Adrenal gland (tissue), 12 donors: ENCODE measurements around the gene VWA5B1. TPM values are rescaled to one million over a fixed set of nuclear protein-coding genes. Genes with fewer than 3 reads are reported as not detected.

ENCODE experiments used
- DNase-seq, 7 donors: peaks; one replicate each; pipeline ENCODE4 v3.0.0-alpha.2; 2019 to 2020
- H3K27ac ChIP-seq, 5 donors: fragments of 200-600 bp; sonication (generic) in 4 of 5; 1 replicate in 3 of 5; 2 replicates in 2 of 5; pipeline versions ENCODE4 v1.5.1 to v1.8.0; 2016 to 2020; ENCODE audit warnings: mild to moderate bottlenecking in 1 of 5
- H3K27me3 ChIP-seq: fragments of 200-600 bp; 2 replicates; pipeline ENCODE4 v1.8.0; 2021
- H3K36me3 ChIP-seq, 2 donors: fragments of 200-600 bp; replicated peaks in 1 of 2; 1 replicate in 1 of 2; 2 replicates in 1 of 2; pipeline versions ENCODE4 v1.5.1 to v1.8.0; 2018 to 2022
- H3K4me1 ChIP-seq, 2 donors: fragments of 200-600 bp; replicated peaks in 1 of 2; 1 replicate in 1 of 2; 2 replicates in 1 of 2; pipeline versions ENCODE4 v1.5.1 to v1.8.0; 2018 to 2021
- H3K4me3 ChIP-seq, 4 donors: fragments of 200-600 bp; sonication (generic) in 3 of 4; one replicate each; pipeline ENCODE4 v1.5.1; 2016 to 2018
- H3K9me3 ChIP-seq, 3 donors: fragments of 200-600 bp; sonication (generic) in 1 of 3; replicated peaks in 1 of 3; 1 replicate in 2 of 3; 2 replicates in 1 of 3; pipeline versions ENCODE4 v1.5.1 to v1.8.0; 2016 to 2021
- CTCF ChIP-seq, 6 experiments: fragments of 450-650 bp in 4 of 6; fragments of 200-600 bp in 2 of 6; sonication (generic) in 1 of 6; IDR thresholded peaks; 1 replicate in 5 of 6; 2 replicates in 1 of 6; pipeline versions ENCODE4 v1.5.1 to v1.8.0; 2016 to 2021; ENCODE audit warnings: antibody characterized with exemption in 6 of 6, mild to moderate bottlenecking in 2 of 6, moderate library complexity in 1 of 6
- POLR2A ChIP-seq, 2 donors: fragments of 450-650 bp; IDR thresholded peaks; one replicate each; pipeline ENCODE4 v1.6.1; 2017; ENCODE audit warnings: antibody characterized with exemption in 2 of 2, mild to moderate bottlenecking in 2 of 2, moderate library complexity in 1 of 2
- WGBS, 4 donors: extraction: QIAGEN DNeasy Blood & Tissue Kit in 2 of 4; methylation state at CpG; one replicate each; pipeline versions ENCODE4 v1.1.5 to v1.1.7; 2013 to 2017; 5-methylcytosine and 5-hydroxymethylcytosine counted together
- intact Hi-C, 2 donors: fragments of 100-400 bp; cut with DNase I; formaldehyde crosslinking; loops; one replicate each; pipeline versions ENCODE4 v1.14.1 to v1.15.0; 2022 to 2023
- polyA plus RNA-seq, 3 donors: library from polyadenylated mRNA; stranded (reverse); fragments of 200-250 nt in 2 of 3; fragments of 350-450 nt in 1 of 3; fragmentation: Illumina TruSeq in 1 of 3; extraction: RNeasy Lipid Tissue Mini Kit (QIAGEN cat#74804) in 1 of 3; gene quantifications; one replicate each; pipeline ENCODE4 v1.2.3, GENCODE V29; 2013 to 2014
- total RNA-seq, 9 donors: library from RNA; depleted of rRNA in 4 of 9; stranded (reverse); fragments of >200 nt in 4 of 9; fragments of 120-200 nt in 1 of 9; fragmentation: NEBNext Ultra II Directional in 1 of 9; extraction: Animal tissue kit (Norgen Biotek cat#: 25700) in 1 of 9; gene quantifications; one replicate each; pipeline versions ENCODE4 v1.1.0 to v1.2.4, GENCODE V29; 2013 to 2023
- donor health status: healthy with polysubstance abuse.
- donor health status: Bipolar disorder and iron deficiency.
- donor health status: DM: yes; HTN: yes; CAD: no.
- donor health status: DM: no; HTN: no; CAD: no.
- donor health status: DM: no; HTN: no; CAD: no.
- donor health status: DM: yes; HTN: yes; CAD: no.

VWA5B1 gene
- total and polyA plus RNA-seq, 12 donors = 0.07 to 2.5 (median 0.26) TPM; not detected in 5

GRCh38 chr1:20261095-20261494 is 29.6 kb upstream of the VWA5B1 start:
- 83 to 100% (median 95%) methylated on average over 4 to 5 of the region's 5 CpGs for WGBS, 4 donors
- H3K4me3 ChIP-seq = no peak overlapping the region
- no peak for TF ChIP-seq CTCF (IDR thresholded peaks at IDR 0.05)
- no peak for TF ChIP-seq POLR2A (IDR thresholded peaks at IDR 0.05)
- no peaks in the 10 kb centered on the region for H3K4me1 ChIP-seq
- no peak for DNase-seq
- H3K27me3 ChIP-seq = no peaks in the 10 kb centered on the region
- H3K27ac ChIP-seq = no peak overlapping the region
- intact Hi-C loops = no loop called here
- H3K36me3 ChIP-seq = no peaks in the 10 kb centered on the region
- H3K9me3 ChIP-seq = no peaks in the 10 kb centered on the region

- H3K36me3 ChIP-seq = no peaks in the 10 kb centered on the region
- 83 to 86% (median 84%) methylated on average over 7 to 8 of the region's 8 CpGs for WGBS, 4 donors
- DNase-seq = no peak
- H3K9me3 ChIP-seq = no peaks in the 10 kb centered on the region
- H3K27ac ChIP-seq = no peak overlapping the region
- no peaks in the 10 kb centered on the region for H3K4me1 ChIP-seq
- no peaks in the 10 kb centered on the region for H3K27me3 ChIP-seq
- intact Hi-C loops = no loop called here
- TF ChIP-seq POLR2A (IDR thresholded peaks at IDR 0.05) (no peak), CTCF (IDR thresholded peaks at IDR 0.05) (no peak)
- H3K4me3 ChIP-seq = no peak overlapping the region
Observed at GRCh38 chr1:20262810-20263534, 27.7 kb upstream of the VWA5B1 start.

- H3K27me3 ChIP-seq = no peaks in the 10 kb centered on the region
- TF ChIP-seq POLR2A (IDR thresholded peaks at IDR 0.05) (no peak), CTCF (IDR thresholded peaks at IDR 0.05) (no peak)
- intact Hi-C loops = no loop called here
- DNase-seq = no peak
- H3K36me3 ChIP-seq = no peaks in the 10 kb centered on the region
- H3K4me3 ChIP-seq = no peak overlapping the region
- 67 to 79% (median 73%) methylated on average over 4 of the region's 4 CpGs for WGBS, 4 donors
- no peak overlapping the region for H3K27ac ChIP-seq
- no peaks in the 10 kb centered on the region for H3K9me3 ChIP-seq
- no peaks in the 10 kb centered on the region for H3K4me1 ChIP-seq
Observed at GRCh38 chr1:20265250-20265649, 25.4 kb upstream of the VWA5B1 start.

GRCh38 chr1:20266141-20266540 is 24.5 kb upstream of the VWA5B1 start:
- WGBS, 4 donors = 71 to 91% (median 81%) methylated on average over 8 of the region's 8 CpGs
- no peak for TF ChIP-seq CTCF (IDR thresholded peaks at IDR 0.05)
- TF ChIP-seq POLR2A (IDR thresholded peaks at IDR 0.05) = no peak
- Histone ChIP-seq H3K27me3 (no peaks in the 10 kb centered on the region), H3K9me3 (no peaks in the 10 kb centered on the region), H3K4me3 (no peak overlapping the region), H3K27ac (no peak overlapping the region), H3K4me1 (no peaks in the 10 kb centered on the region), H3K36me3 (no peaks in the 10 kb centered on the region)
- no peak for DNase-seq
- intact Hi-C loops = no loop called here
